ENCODE results near the gene KIAA0319L. TPM values are rescaled to one million over a fixed set of nuclear protein-coding genes. Genes with fewer than 3 reads are reported as not detected.
A peak's percentile ranks its signal among the peaks of the same experiment; 100 is the strongest.

Gene KIAA0319L
- total RNA-seq, 1 experiment from 2014 or later: 20.9 TPM

GRCh38 chr1:35433714-35434113, 123.5 kb downstream of the KIAA0319L start:
- H3K27ac ChIP-seq (ENCODE audit: low read length): no peak overlapping the region
- POLR2A ChIA-PET (ENCODE audit: unreplicated experiment): no interaction called here
- CTCF ChIA-PET: no interaction called here
- no peak overlapping the region for H3K4me3 ChIP-seq (ENCODE audit: low read length)
- H3K27me3 ChIP-seq (ENCODE audit: low read length): no peaks in the 10 kb centered on the region
- no peak for ATAC-seq
- H2AFZ ChIP-seq (ENCODE audit: low read length): no peak overlapping the region
- H3K9me2 ChIP-seq (replicated peaks; ENCODE audit: low read length): no peaks in the 10 kb centered on the region
- no peak for DNase-seq
- BruUV-seq (replicated peaks): TSS peak; percentile 27
- no peak for TF ChIP-seq EZH2phosphoT487 (IDR thresholded peaks at IDR 0.05; ENCODE audit: borderline replicate concordance, low read length)
- no peak for TF ChIP-seq EZH2 (IDR thresholded peaks at IDR 0.05; ENCODE audit: low read length, unreplicated experiment)
- no peak for TF ChIP-seq CTCF (conservative IDR thresholded peaks at IDR 0.05; ENCODE audit: low read depth, low read length)
- H3F3A ChIP-seq (ENCODE audit: low read length, unreplicated experiment): no peaks in the 10 kb centered on the region
- no peak overlapping the region for H3K9ac ChIP-seq (ENCODE audit: low read length)
- H3K9me3 ChIP-seq (ENCODE audit: low read length): no peaks in the 10 kb centered on the region
- intact Hi-C loops (cut with micrococcal nuclease): no loop called here
- H3K4me2 ChIP-seq (ENCODE audit: low read length): no peak overlapping the region
- H3K36me3 ChIP-seq (ENCODE audit: low read depth, low read length): no peaks in the 10 kb centered on the region; the same call in 1 of the 2 replicates
- no peaks in the 10 kb centered on the region for H3K79me2 ChIP-seq (ENCODE audit: low read length)
- H4K20me1 ChIP-seq (ENCODE audit: low read length): no peaks in the 10 kb centered on the region
- peaks cover under 1% of the 10 kb centered on the region; the same call in 1 of the 2 replicates for H3K4me1 ChIP-seq (ENCODE audit: insufficient read depth, low read length)

DNA sequence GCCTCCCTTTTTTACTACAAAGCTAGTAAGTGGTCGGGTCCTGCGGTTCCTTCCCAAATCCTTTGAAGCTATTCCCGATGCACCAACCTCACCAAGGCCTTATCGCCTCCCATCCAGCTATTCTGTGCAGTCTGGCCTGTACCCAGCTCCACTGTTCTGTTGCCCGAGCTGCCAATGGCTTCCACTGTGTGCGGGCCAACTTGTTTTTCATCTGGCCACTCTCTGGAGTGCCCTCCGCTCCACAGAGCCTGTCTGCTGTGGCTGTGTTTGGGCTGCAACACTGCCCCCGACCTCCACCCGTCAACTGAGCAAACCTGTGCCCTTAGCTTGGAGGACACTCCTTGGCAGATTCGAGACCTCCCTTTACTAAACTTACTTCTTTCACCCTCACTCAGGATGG, 125.0 kb downstream of the KIAA0319L start:
- no TSS peak for BruUV-seq (replicated peaks)
- Histone ChIP-seq H3K9me3 (ENCODE audit: low read length) (no peaks in the 10 kb centered on the region), H3K4me3 (ENCODE audit: low read length) (no peak overlapping the region), H3K79me2 (ENCODE audit: low read length) (no peaks in the 10 kb centered on the region), H2AFZ (ENCODE audit: low read length) (no peak overlapping the region), H3K9me2 (replicated peaks; ENCODE audit: low read length) (no peaks in the 10 kb centered on the region), H4K20me1 (ENCODE audit: low read length) (no peaks in the 10 kb centered on the region), H3K4me2 (ENCODE audit: low read length) (no peak overlapping the region), H3F3A (ENCODE audit: low read length, unreplicated experiment) (no peaks in the 10 kb centered on the region), H3K36me3 (ENCODE audit: low read depth, low read length) (no peaks in the 10 kb centered on the region; the same call in 1 of the 2 replicates), H3K27ac (ENCODE audit: low read length) (no peak overlapping the region), H3K9ac (ENCODE audit: low read length) (no peak overlapping the region), H3K27me3 (ENCODE audit: low read length) (no peaks in the 10 kb centered on the region), H3K4me1 (ENCODE audit: insufficient read depth, low read length) (no peaks in the 10 kb centered on the region)
- ATAC-seq (no peak), DNase-seq (no peak)
- CTCF ChIA-PET: no interaction called here
- POLR2A ChIA-PET (ENCODE audit: unreplicated experiment): no interaction called here
- intact Hi-C loops (cut with micrococcal nuclease): no loop called here
- TF ChIP-seq EZH2 (IDR thresholded peaks at IDR 0.05; ENCODE audit: low read length, unreplicated experiment) (no peak), CTCF (conservative IDR thresholded peaks at IDR 0.05; ENCODE audit: low read depth, low read length) (no peak), EZH2phosphoT487 (IDR thresholded peaks at IDR 0.05; ENCODE audit: borderline replicate concordance, low read length) (no peak)

DNA sequence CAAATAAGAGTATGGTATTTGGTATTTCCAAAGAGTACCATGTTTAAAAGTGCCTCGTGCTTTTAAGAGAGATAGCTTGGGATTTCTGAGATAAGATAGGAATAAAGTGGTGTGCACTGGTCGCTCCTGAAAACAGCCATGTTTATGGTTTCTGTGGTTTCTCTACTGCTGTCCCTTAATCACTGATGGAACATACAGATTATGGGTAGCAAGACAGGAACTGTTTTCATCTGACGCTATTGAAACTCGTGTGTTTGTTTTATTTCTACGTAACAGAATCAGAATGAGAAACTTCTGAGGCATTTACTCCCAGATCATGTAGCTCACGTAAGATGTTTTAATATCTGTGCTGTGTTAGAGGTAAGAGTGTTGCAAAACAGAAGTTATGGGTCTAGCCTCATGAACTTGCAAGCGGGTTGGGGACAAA, 126.0 kb downstream of the KIAA0319L start:
- DNase-seq: no peak
- Histone ChIP-seq H3K4me3 (ENCODE audit: low read length) (no peak overlapping the region), H3F3A (ENCODE audit: low read length, unreplicated experiment) (no peaks in the 10 kb centered on the region), H3K27me3 (ENCODE audit: low read length) (no peaks in the 10 kb centered on the region), H3K9me3 (ENCODE audit: low read length) (no peaks in the 10 kb centered on the region), H3K27ac (ENCODE audit: low read length) (no peak overlapping the region), H4K20me1 (ENCODE audit: low read length) (no peaks in the 10 kb centered on the region), H3K4me1 (ENCODE audit: insufficient read depth, low read length) (no peaks in the 10 kb centered on the region), H3K79me2 (ENCODE audit: low read length) (no peaks in the 10 kb centered on the region), H3K9me2 (replicated peaks; ENCODE audit: low read length) (no peaks in the 10 kb centered on the region), H3K4me2 (ENCODE audit: low read length) (no peak overlapping the region), H3K9ac (ENCODE audit: low read length) (no peak overlapping the region), H3K36me3 (ENCODE audit: low read depth, low read length) (no peaks in the 10 kb centered on the region; the same call in 1 of the 2 replicates), H2AFZ (ENCODE audit: low read length) (no peak overlapping the region)
- ChIA-PET POLR2A (ENCODE audit: unreplicated experiment) (no interaction called here), CTCF (no interaction called here)
- no peak for ATAC-seq
- BruUV-seq (replicated peaks): no TSS peak
- intact Hi-C loops (cut with micrococcal nuclease): no loop called here
- TF ChIP-seq CTCF (conservative IDR thresholded peaks at IDR 0.05; ENCODE audit: low read depth, low read length) (no peak), EZH2 (IDR thresholded peaks at IDR 0.05; ENCODE audit: low read length, unreplicated experiment) (no peak), EZH2phosphoT487 (IDR thresholded peaks at IDR 0.05; ENCODE audit: borderline replicate concordance, low read length) (no peak)

Measured in PC-3 (cell line).